Skeletal muscle satellite cell (primary cell): ENCODE data around the gene RBFOX2.

Experiments
- H3K27me3 ChIP-seq: 2 replicates; pipeline ENCODE4 v1.7.0; 2013; ENCODE audit warnings: low read length; ENCODE audit not compliant: control insufficient read depth, insufficient read depth
- H3K36me3 ChIP-seq: 2 replicates; pipeline ENCODE4 v1.7.0; 2013; ENCODE audit warnings: mild to moderate bottlenecking, control low read depth, low read length; ENCODE audit not compliant: insufficient read depth
- H3K4me1 ChIP-seq: 2 replicates; pipeline ENCODE4 v1.7.0; 2013; ENCODE audit warnings: low read length; ENCODE audit not compliant: control insufficient read depth, insufficient read depth
- H3K4me2 ChIP-seq: 2 replicates; pipeline ENCODE4 v1.7.0; 2013; ENCODE audit warnings: mild to moderate bottlenecking, low read length
- H3K4me3 ChIP-seq: 2 replicates; pipeline ENCODE4 v1.7.0; 2013; ENCODE audit warnings: low read length
- H3K9ac ChIP-seq: 2 replicates; pipeline ENCODE4 v1.7.0; 2013; ENCODE audit warnings: mild to moderate bottlenecking, low read depth, low read length, moderate library complexity
- H3K9me3 ChIP-seq: replicated peaks from 2 replicates; pipeline ENCODE4 v1.7.0; 2013; ENCODE audit warnings: mild to moderate bottlenecking, control low read depth, low read length

RBFOX2 gene

GRCh38 chr22:35986088-35986487, 42.5 kb downstream of the RBFOX2 start:
- H3K36me3 ChIP-seq: no peaks in the 10 kb centered on the region
- H3K4me1 ChIP-seq: peaks cover 14% of the 10 kb centered on the region
- no peak overlapping the region for H3K9ac ChIP-seq
- H3K9me3 ChIP-seq: no peaks in the 10 kb centered on the region
- no peaks in the 10 kb centered on the region for H3K27me3 ChIP-seq
- no peak overlapping the region for H3K4me2 ChIP-seq
- H3K4me3 ChIP-seq: no peak overlapping the region

GRCh38 chr22:35985371-35985770, 43.3 kb downstream of the RBFOX2 start:
- no peaks in the 10 kb centered on the region for H3K27me3 ChIP-seq
- no peak overlapping the region for H3K9ac ChIP-seq
- peaks cover 14% of the 10 kb centered on the region for H3K4me1 ChIP-seq

DNA sequence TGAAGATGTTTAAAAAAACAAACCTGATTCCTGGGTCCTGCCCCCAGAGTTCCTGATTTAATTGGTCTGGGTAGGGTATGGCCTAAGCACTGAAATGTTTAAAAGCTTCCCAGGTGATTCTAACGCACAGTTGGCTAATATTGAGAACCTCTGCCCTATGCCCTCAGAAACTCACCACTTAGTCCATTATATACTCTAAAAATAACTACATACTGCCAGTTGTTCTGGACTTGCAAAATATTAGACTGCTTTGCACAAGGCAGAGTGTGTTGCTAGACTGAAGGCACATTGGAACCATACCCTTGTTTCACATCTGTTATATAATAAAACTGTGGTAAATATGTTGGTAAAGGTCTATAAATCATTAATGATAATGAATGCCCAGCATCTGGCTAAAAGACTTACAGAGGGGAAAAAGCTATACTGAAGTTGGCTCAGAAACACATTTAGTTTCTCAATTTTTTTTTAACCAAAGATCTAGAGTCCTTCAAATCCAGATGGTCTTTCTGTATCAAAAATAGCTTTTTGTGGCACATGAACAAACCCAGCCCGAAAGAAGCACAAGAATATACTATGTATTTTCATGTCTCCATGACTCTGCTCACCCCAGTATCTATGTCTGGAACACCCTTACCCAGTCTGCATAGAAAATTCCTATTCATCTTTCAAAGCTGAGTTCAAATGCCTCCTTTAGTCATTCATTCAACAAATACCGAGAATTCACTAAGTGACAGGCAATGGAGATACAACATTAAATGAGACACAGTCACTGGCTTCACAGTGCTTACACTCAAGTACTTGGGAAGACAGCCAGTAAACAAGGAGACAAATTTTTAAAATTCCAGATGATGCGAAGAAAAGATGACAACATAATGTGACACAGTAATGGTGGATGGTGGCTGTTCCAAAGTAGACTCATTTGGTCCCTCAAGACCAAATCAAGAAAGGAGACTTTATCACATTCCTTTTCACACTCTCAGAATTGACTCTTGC, 44.1 kb downstream of the RBFOX2 start:
- no peaks in the 10 kb centered on the region for H3K36me3 ChIP-seq
- no peak overlapping the region for H3K4me3 ChIP-seq
- H3K27me3 ChIP-seq: no peaks in the 10 kb centered on the region
- H3K9me3 ChIP-seq: no peaks in the 10 kb centered on the region
- H3K4me2 ChIP-seq: no peak overlapping the region
- no peak overlapping the region for H3K9ac ChIP-seq
- H3K4me1 ChIP-seq: peaks cover 14% of the 10 kb centered on the region

More at GRCh38 chr22:35985371-35985770, 43.3 kb downstream of the RBFOX2 start:
- Histone ChIP-seq H3K4me3 (no peak overlapping the region), H3K4me2 (no peak overlapping the region), H3K9me3 (no peaks in the 10 kb centered on the region), H3K36me3 (no peaks in the 10 kb centered on the region)

GRCh38 chr22:35981900-35982299, 46.7 kb downstream of the RBFOX2 start:
- Histone ChIP-seq H3K4me1 (peaks cover 13% of the 10 kb centered on the region), H3K9me3 (no peaks in the 10 kb centered on the region), H3K4me3 (no peak overlapping the region), H3K36me3 (no peaks in the 10 kb centered on the region), H3K9ac (no peak overlapping the region), H3K4me2 (no peak overlapping the region), H3K27me3 (no peaks in the 10 kb centered on the region)

DNA sequence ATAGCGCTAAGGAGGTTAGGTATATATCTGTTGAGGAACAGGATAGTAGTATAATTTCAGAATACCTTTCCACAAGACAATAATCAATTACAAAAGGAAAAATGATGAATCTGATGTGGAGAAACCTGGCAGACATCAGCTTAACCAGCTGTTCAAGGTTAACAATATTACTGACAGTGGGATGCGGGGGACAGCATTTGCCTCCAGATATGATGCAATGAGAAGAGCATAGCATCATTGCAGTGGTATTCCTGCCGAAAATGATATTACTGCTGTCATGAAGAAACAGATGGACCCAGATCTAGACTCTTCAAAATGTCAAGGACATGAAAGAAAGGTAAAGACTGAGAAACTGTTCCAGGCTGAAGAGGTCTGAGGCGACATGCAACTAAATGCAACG, 49.7 kb downstream of the RBFOX2 start:
- no peaks in the 10 kb centered on the region for H3K36me3 ChIP-seq
- no peak overlapping the region for H3K4me2 ChIP-seq
- H3K27me3 ChIP-seq: no peaks in the 10 kb centered on the region
- H3K9me3 ChIP-seq: no peaks in the 10 kb centered on the region
- H3K9ac ChIP-seq: no peak overlapping the region
- no peak overlapping the region for H3K4me3 ChIP-seq
- peaks cover 11% of the 10 kb centered on the region for H3K4me1 ChIP-seq

DNA sequence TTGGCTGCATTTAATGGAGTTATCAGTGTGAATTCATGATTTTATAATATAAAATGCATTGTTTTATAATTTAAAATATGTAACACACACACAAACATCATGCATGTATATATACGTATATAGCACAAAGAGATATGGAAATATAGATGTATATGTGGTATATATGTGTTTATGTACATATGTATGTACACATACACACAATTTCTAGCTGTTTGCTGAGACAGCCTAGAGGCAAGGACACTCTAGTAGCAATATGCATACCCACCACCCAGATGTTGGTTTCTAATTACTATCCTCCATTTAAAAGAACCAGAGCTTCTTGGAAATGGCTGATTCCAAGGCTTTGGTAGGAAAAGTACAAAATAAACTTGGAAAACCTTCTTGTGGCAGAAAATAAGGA, 50.4 kb downstream of the RBFOX2 start:
- Histone ChIP-seq H3K4me3 (no peak overlapping the region), H3K27me3 (no peaks in the 10 kb centered on the region), H3K4me2 (no peak overlapping the region), H3K9ac (no peak overlapping the region), H3K4me1 (peaks cover 17% of the 10 kb centered on the region), H3K36me3 (no peaks in the 10 kb centered on the region), H3K9me3 (no peaks in the 10 kb centered on the region)

DNA sequence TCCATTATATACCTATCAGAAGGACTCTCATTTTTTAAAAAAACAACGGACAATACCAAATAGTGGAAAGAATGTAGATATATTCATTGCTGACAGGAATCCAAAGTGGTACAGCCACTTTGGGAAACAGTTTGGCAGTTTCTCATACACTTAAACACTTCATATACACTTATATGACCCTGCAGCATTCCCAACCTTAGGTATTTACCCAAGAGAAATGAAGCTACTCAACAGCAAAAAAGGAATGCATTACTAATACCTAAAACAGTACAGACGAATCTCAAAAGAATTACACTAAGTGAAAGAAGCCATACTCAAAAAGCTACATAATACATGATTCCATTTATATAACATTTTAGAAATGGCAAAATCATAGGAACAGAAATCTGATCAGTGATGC, 51.5 kb downstream of the RBFOX2 start:
- Histone ChIP-seq H3K4me3 (no peak overlapping the region), H3K9me3 (no peaks in the 10 kb centered on the region), H3K4me2 (no peak overlapping the region), H3K9ac (no peak overlapping the region), H3K27me3 (no peaks in the 10 kb centered on the region), H3K36me3 (no peaks in the 10 kb centered on the region), H3K4me1 (peaks cover 27% of the 10 kb centered on the region)

DNA sequence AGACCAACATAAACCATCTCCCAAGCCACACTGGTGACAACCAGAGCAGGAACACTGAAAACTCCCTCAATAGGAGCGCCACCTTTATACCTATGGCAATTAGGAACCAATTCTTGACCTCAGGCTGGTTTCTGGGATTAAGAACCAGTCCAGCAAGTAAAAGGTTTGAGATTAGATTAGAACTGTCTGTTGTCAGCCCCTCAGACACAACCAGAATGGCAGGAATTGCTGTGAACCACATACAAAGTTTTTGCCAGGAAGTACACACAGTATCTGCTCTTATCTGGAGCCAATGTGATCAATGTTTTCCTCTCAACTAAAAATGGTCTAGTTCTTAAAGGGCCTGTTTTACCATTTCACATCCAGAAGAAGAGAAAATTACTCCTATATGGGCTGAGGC, 55.2 kb downstream of the RBFOX2 start:
- peaks cover 47% of the 10 kb centered on the region for H3K4me1 ChIP-seq
- H3K4me2 ChIP-seq: peak overlapping the region; percentile 47
- H3K36me3 ChIP-seq: no peaks in the 10 kb centered on the region
- no peak overlapping the region for H3K9ac ChIP-seq
- no peak overlapping the region for H3K4me3 ChIP-seq
- H3K27me3 ChIP-seq: no peaks in the 10 kb centered on the region
- no peaks in the 10 kb centered on the region for H3K9me3 ChIP-seq

- Histone ChIP-seq H3K36me3 (no peaks in the 10 kb centered on the region), H3K4me1 (peaks cover 47% of the 10 kb centered on the region)
These were observed 56.1 kb downstream of the RBFOX2 start for GRCh38 chr22:35972559-35972958.

DNA sequence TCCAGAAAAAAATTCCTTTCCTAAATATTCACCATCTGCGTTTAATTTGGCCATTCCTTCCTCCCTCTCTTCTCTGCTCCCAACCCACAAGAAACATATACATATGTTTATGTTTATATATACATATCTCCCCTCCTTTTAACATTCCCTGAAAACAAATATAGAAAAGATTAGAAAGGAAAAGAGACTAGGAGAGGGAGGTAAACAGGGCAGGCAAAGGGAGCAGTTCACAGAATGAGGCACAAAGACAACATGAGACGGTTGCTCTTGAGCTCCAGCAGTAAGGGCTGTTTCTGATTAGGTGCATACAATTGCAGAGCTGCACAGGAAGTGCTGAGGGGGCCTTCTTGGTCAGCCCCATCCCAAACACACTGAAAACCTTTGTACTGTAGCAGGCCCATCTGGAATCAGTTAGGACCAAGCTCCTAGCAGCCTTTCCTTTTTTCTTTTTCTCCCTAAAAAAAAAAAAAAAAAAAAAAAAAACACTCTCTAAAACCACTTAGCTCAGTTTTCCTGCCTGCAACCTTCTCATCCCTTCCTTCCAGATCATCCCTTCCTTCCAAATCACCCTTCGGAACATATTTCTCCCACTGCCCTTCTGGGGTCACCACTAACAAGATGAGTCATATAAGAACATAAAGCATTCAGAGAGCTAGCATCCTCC, 57.0 kb downstream of the RBFOX2 start:
- no peaks in the 10 kb centered on the region for H3K27me3 ChIP-seq
- no peak overlapping the region for H3K4me3 ChIP-seq
- H3K4me1 ChIP-seq: peaks cover 41% of the 10 kb centered on the region
- H3K9me3 ChIP-seq: no peaks in the 10 kb centered on the region
- H3K4me2 ChIP-seq: peak overlapping the region; percentile 65
- H3K9ac ChIP-seq: no peak overlapping the region
- H3K36me3 ChIP-seq: no peaks in the 10 kb centered on the region

More at GRCh38 chr22:35972559-35972958, 56.1 kb downstream of the RBFOX2 start:
- Histone ChIP-seq H3K27me3 (no peaks in the 10 kb centered on the region), H3K9ac (no peak overlapping the region), H3K4me3 (no peak overlapping the region), H3K9me3 (no peaks in the 10 kb centered on the region), H3K4me2 (peak overlapping the region; percentile 65)

- H3K4me3 ChIP-seq: no peak overlapping the region
- H3K4me1 ChIP-seq: peaks cover 47% of the 10 kb centered on the region
- no peaks in the 10 kb centered on the region for H3K9me3 ChIP-seq
- H3K36me3 ChIP-seq: no peaks in the 10 kb centered on the region
- H3K4me2 ChIP-seq: peak overlapping the region; percentile 65
- no peak overlapping the region for H3K9ac ChIP-seq
- no peaks in the 10 kb centered on the region for H3K27me3 ChIP-seq
These were observed 57.8 kb downstream of the RBFOX2 start for GRCh38 chr22:35970616-35971455.
